GM18909 (cell line): ENCODE measurements around the gene IL4R.
"Not testable (repeated sequence)": the region's sequence is repeated elsewhere in the genome, so short reads cannot be mapped to it uniquely, and the experiment has no call there.

Source experiments
- ATAC-seq: cut with Tn5 transposase; IDR thresholded peaks from one replicate; pipeline ENCODE4 v1.9.1; 2021; ENCODE audit warnings: mild to moderate bottlenecking; ENCODE audit not compliant: unreplicated experiment, poor library complexity

IL4R gene

DNA sequence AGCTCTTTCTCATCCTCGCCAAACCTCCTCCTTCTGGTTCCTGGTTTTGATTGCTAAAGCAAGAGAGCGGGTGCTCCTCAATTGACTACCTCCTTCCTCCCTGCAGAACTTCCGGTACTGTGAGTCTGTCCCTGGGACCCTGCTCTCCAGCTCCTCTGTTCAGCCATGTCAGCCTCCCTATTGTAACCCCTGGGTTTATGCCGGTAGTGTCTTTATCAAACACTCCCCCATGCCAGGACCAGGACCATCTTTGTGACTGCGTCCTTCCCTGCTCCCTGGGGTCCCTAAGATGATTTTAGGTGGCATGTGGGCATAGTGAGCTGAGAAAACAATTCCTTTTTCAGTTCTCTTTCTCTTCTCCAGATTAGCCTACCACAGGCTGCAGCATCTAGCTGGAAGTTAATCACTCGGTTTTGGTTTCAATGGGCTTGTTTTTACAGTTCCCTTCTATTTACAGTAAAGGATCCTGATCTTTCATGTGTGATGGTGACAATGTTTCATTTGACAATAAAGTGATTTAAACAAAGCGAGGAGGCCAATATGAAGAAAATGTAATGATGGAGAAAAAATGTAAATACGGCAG lies 60.5 kb downstream of the IL4R start:
- peak; percentile 32 for ATAC-seq

DNA sequence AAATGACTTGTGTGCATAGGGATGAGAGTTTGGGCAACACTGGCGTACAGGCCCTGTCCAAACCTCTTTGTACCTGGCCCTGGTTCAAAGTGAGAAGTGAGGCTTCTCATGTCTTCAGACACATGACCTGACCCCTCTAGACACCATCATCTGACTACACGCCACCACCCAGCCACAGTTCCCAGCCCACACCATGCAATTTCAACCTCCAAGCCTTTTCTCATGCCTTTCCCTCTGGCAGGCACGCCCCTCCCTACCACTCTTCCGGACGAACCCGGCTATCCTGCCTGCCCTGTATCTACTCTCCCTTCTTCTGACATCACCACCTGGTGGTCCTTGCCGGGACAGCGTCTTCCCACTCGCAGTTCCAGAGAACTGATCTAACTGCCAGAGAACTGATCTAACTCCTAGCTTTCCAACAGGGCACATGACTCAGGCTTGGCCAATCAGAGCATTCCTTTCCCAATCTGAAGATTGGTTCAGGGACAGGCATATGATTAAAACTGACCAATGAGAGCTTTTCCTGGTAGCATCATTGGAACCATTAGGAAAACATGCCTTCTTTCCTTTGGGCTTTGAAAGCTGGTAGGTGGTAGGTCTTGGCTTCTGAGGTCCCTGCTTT lies 61.1 kb downstream of the IL4R start:
- ATAC-seq, result peak; percentile 37

DNA sequence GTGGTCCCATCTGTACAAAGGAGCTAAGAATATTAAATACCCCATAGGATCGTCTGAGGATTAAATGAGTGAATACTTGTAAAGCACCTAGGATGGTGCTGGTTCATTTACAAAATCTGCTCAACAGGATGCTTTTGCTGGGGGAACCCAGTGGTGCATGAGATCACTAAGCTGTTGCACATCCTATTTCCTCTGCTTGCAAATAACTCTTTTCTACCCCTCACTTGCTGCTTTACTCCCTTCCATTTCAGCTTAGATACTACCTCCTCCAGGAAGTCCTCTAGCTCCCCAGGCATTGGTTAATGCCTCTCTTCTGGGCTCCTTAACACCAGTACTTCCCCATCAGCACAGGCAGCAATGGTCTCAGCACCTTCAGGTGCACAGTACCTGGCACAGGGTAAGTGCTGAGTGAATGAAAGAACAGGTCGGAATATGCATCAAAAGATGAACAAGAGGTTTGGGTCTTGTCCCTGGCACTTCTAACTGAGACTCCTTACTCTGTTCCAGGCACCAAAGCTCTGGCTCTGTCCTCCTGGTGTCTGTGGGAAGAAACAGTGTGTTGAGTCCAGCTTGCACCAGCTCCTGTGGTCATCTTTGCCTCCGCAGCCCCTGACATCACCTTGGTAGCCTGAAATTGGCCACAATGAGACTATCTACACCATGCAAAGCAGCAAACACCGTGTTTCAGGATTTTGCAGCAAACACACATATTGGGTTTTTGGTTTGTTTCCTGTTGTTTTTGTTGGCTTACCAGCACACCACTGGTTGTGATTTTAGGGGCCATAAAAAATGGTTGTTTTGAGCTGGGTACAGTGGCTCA lies 64.1 kb downstream of the IL4R start:
- no peak for ATAC-seq

DNA sequence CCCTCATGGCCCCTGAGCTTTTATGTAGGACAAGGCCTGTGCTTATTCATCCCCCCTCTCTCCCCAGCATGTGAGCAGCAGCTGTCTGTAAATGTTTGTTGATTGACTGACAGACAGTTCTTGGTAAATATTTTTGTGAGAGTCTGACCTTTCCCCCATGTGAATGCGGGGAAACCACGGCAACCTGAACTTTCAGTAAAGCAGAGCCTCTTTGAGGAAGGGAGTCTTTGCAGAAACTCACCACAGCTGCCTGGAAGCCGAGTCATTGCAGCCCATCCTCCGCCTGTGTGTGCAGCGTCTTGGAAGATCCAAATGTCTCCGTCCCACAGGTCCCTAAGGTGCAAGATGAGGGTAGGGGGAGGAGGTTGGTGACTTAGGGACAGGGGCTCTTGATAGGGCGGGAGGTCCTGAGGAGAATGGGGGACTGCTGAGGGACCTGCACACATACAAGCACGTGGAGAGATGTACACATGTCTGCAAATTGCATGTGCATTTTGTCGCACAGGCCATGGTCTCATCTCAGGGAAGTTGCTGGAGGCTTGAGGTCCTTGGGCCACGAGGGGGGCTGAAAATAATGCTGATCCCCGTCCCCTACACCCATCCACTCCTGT lies 65.2 kb downstream of the IL4R start:
- ATAC-seq, result no peak

DNA sequence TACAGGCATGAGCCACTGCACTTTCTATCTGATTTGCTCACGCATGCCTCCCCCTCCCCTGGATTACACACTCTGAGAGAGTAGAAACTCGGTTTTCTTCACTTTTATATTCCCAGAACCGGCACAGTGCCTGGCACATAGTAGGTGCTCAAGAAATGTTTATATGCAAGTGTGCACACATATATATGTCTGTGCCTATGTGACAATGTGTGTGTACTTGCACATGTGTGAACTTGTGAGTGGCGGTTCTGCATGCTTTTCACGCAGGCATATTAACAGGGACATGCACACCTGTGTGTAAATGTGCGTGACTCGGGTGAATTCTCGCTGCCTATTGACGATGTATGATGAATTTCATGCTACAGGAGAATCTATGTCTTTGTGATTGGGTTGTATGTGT lies 66.1 kb downstream of the IL4R start:
- no peak for ATAC-seq

DNA sequence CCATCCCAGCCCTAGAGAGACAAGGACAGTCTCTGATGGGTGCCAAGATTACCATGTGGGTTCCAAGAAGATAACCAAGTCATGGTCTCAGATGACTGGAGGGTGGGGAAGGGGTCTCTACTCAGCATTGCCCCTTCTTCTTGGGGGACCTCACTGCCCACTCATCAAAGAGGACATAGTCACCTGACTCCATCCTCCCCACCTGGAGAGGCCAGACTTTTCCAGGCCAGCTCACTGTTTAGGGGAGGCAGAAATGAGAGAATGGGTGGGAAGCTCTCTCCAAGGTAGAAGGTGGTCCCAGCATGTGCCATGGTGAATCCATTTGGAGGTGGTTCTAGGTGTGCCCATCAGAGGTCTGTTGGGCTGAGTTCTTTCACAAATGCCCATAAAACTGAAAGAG lies 67.5 kb downstream of the IL4R start:
- no peak for ATAC-seq

- no peak for ATAC-seq
Measured at GRCh38 chr16:27381974-27382855, 68.4 kb downstream of the IL4R start.

DNA sequence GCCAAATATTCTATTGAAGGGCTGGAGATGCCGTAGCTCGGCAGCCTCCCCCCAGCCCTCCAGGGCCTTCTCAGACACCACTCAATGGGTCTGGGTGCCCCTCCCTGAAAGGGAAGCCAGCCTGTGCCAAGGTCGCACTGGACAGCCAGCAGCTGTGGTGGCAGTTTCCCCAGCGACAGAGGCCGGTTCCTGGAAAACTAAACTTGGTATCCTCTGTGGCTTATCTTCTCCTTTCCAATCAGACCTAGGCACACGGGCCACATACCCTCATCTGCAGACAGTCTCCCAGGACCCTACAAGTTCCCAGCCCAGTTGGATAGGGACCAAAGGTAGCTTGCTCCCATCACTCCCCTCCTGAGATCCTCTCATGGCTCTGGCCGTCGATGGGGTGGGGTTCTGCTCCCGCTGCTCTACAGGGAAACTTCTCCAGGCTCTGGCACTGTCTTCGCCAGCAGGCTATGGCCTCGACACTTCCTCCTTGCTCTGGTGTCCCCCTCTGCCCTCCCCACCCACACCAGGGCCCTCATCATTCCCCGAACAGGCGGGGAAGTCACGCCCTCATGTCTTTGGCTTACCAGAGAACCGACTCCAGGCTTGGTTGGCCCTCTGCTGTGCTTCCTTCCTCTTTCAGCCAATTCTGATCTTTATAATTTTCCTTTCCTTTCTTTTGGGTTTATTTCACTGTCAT lies 69.9 kb downstream of the IL4R start:
- ATAC-seq, result no peak

DNA sequence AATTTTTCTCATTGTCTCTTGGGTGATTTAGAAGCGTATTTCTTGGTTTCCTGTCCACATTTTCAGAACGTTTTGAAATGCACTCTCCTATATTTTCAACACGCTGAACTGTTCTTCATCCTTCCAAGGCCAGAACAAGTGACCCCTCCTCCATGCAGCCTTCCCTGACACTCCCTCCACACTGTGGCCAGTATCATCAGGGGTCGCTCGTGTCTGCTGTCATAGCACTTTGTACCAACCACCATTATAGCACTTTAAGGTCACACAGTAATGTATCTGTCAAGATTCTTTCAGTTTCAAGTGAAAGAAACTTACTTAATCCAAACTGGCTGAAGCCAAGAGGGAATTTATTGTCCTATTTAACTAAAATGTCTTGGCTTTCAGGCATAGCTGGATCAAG lies 70.7 kb downstream of the IL4R start:
- ATAC-seq, result no peak

DNA sequence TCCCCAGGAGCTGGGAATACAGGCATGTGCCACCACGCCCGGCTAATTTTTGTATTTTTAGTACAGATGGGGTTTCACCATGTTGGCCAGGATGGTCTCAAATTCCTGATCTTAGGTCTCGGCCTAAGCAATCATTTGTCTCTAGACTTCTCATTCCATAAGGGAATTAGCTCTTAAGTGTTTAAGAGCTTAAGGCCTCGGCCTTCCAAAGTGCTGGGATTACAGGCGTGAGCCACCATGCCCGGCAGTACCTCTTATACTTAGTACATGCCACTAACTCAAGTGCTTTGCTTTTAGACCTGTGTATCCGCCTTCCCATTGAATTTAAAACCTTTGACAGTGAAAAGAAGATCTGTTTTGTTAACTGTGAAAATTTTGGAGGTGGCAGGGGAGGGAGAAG lies 71.6 kb downstream of the IL4R start:
- ATAC-seq, result no peak

- ATAC-seq, result no peak
Measured at GRCh38 chr16:27386674-27387073, 72.9 kb downstream of the IL4R start.

GRCh38 chr16:27387724-27388123 lies 74.0 kb downstream of the IL4R start:
- peak; percentile 67 for ATAC-seq

- ATAC-seq, result peak; percentile 42
Measured at GRCh38 chr16:27389272-27389961, 75.6 kb downstream of the IL4R start.

GRCh38 chr16:27390151-27390550 lies 76.4 kb downstream of the IL4R start:
- ATAC-seq, result no peak

DNA sequence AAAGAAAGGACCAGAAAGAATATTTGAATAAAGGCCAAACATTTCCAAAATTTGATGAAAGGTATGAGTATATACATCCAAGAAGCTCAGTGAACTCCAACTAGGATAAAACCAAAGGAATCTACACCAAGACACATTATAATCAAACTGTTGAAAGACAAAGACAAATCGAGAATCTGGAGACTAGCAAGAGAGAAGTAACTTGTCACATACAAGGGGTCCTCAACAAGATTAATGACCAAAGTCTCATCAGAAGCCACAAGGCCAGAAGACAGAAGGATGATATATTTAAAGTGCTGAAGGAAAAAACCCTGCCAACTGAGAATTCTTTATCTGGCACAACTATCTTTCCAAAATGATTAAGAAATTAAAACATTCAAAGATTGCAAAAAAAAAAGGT lies 78.9 kb downstream of the IL4R start:
- ATAC-seq, result no peak

GRCh38 chr16:27394516-27394915 lies 80.7 kb downstream of the IL4R start:
- ATAC-seq, result no peak

DNA sequence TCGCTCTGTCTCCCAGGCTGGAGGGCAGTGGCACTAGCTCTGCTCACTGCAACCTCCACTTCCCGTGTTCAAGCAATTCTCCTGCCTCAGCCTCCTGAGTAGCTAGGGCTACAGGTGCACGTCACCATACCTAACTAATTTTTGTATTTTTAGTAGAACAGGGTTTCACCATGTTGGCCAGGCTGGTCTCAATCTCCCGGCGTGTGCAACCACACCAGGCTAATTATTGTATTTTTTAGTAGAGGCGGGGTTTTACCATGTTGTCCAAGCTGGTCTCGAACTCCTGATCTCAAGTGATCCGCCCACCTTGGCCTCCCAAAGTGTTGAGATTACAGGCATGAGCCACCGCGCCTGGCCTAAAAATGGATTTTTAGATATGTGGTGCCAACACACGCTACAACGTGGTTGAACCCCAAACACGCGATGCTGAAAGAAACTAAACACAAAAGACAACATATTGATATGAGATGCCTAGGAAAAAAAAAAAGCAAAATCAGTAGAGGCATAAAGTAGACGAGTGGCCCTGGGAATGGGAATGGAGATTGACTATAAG lies 84.6 kb downstream of the IL4R start:
- not testable (repeated sequence) for ATAC-seq

DNA sequence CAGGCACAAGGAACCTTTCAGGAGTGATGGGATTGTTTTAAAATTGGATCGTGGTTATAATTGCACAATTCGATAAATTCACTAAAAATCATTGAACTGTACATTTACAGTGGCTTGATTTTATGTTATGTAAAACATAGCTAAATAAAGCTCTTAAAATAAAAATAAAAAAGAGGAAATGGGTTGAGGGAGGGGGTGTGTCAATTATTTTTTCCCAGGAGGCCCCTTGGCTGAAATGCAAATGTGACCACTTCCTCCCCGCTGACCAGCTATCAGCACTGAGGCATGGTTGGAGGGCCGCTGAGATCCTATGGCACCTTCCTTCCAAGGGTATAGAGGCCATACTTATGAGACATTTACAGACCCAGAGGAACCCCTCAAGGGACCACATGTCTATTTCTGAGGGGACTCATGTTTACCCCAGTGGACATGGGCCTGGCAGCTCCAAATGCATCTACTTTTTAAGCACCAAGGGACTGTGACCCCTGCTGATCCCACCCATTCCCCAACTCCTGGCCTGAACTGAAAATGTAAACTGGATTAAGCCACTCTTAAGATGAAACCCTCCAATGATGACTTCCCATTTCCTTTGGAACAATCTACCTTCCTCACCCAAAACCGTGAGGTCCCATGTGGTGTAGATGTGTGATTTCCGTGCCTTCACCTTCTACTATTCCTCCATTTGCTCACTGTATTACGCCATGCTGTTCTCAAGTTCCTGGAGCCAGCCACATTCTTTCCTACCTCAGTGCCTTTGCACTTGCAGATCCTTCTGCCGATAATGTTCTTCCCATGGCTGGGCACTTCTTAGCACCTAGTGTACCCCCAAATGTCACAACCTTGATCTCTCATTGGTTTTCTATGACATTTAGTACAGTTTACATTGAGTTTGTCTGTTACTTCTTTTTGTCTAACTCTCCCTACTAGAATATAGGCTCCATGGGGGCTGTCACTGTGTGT lies 85.4 kb downstream of the IL4R start:
- ATAC-seq, result peak; percentile 37
